Ishikawa (cell line): ENCODE data around the gene HOXC9.

Experiments
- EGR1 ChIP-seq: IDR thresholded peaks from 2 replicates; pipeline ENCODE4 v1.6.1; 2012
- EP300 ChIP-seq: IDR thresholded peaks from 2 replicates; pipeline ENCODE4 v1.6.1; 2012; ENCODE audit warnings: borderline replicate concordance
- FOXM1 ChIP-seq: IDR thresholded peaks from 2 replicates; pipeline ENCODE4 v1.6.1; 2012; ENCODE audit warnings: low read depth, borderline replicate concordance
- MAX ChIP-seq: IDR thresholded peaks from 2 replicates; pipeline ENCODE4 v1.6.1; 2012
- NFIC ChIP-seq: IDR thresholded peaks from 2 replicates; pipeline ENCODE4 v1.6.1; 2012
- RAD21 ChIP-seq: IDR thresholded peaks from 2 replicates; pipeline ENCODE4 v1.6.1; 2012; ENCODE audit warnings: low read depth
- REST ChIP-seq: IDR thresholded peaks from 2 replicates; pipeline ENCODE4 v1.6.1; 2012; ENCODE audit warnings: low read depth, mild to moderate bottlenecking
- TAF1 ChIP-seq: IDR thresholded peaks from 2 replicates; pipeline ENCODE4 v1.6.1; 2012; ENCODE audit warnings: low read depth, mild to moderate bottlenecking
- USF1 ChIP-seq: IDR thresholded peaks from 2 replicates; pipeline ENCODE4 v1.6.1; 2012
- ZBTB7A ChIP-seq: IDR thresholded peaks from 2 replicates; pipeline ENCODE4 v1.6.1; 2012; ENCODE audit warnings: low read depth

GRCh38 chr12:53973236-53974042 lies 26.5 kb upstream of the HOXC9 start:
- TF ChIP-seq REST (no peak), TAF1 (no peak), ZBTB7A (no peak), EGR1 (no peak), USF1 (no peak), MAX (no peak), NFIC (no peak), EP300 (no peak), FOXM1 (no peak), RAD21 (no peak)
